HG03521 (cell line): Measurements from ENCODE around the gene NSMCE3.

Source experiments
- ATAC-seq: cut with Tn5 transposase; IDR thresholded peaks from one replicate; pipeline ENCODE4 v1.9.1; 2021; ENCODE audit warnings: mild to moderate bottlenecking, moderate library complexity; ENCODE audit not compliant: unreplicated experiment

The NSMCE3 gene

DNA sequence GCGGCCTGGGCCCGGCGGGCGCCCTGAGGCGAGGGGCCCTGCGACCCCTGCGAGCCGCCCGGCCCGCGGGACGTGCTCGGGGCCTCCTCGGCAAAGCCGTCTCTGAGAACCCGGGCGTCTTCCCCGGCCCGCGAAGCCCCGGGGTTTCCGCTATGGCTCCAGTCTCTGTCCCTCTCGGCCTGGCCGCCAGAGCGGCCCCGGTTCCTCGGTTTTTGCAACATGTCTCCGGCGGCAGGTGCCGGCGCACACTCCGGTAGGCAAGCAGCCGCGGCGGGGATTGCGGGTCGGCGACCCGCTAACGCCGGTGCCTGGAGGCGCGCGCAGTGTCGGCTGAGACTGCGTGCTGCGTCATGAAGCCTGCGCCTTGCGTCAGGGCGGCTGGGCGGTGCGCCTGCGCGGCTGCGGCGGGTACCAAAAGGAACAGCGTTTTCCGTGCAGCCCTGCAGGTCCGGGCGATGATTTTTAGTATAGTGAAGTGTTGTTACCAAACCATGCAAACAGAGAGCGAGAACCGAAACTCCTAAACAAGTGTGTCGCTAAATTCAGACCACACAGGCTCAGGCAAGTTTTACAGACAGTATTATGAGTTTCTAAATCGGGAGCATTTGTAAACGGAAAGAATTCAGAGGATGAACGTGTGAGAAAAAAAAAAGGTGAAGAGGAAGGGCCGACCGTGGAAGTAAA, at the start of gene NSMCE3:
NSMCE3 (minus strand) TSS at position 338 of the 684 bp plus-strand sequence; CDS start at position 221, 117 bp downstream.
- peak; percentile 85 for ATAC-seq

- ATAC-seq, result no peak
Observed at GRCh38 chr15:29316422-29316821, 46.8 kb upstream of the NSMCE3 start.

- no peak for ATAC-seq
Observed at GRCh38 chr15:29312387-29312786, 42.8 kb upstream of the NSMCE3 start.

- no peak for ATAC-seq
Observed at GRCh38 chr15:29311696-29312095, 42.1 kb upstream of the NSMCE3 start.

DNA sequence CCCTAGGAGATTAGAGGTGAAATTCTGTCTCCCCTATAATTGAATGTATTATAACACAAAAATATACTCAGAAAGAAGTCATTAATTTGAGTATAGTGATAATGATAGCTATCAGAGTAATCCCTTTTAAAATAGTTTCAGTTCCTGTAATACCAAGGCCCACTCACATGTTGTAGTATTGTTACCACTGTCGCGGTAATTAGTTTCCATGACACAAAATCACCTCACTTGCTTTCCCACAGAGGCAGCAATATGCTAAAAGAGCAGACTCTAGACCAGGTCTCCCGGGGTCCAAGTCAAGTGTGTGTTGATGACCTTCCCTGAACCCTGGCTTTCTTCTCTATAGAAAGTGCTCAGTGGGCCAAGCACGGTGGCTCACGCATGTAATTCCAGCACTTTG, 39.5 kb upstream of the NSMCE3 start:
- peak; percentile 69 for ATAC-seq

- ATAC-seq, result no peak
Observed at GRCh38 chr15:29308299-29308698, 38.7 kb upstream of the NSMCE3 start.

- ATAC-seq, result no peak
Observed at GRCh38 chr15:29305556-29305955, 35.9 kb upstream of the NSMCE3 start.

DNA sequence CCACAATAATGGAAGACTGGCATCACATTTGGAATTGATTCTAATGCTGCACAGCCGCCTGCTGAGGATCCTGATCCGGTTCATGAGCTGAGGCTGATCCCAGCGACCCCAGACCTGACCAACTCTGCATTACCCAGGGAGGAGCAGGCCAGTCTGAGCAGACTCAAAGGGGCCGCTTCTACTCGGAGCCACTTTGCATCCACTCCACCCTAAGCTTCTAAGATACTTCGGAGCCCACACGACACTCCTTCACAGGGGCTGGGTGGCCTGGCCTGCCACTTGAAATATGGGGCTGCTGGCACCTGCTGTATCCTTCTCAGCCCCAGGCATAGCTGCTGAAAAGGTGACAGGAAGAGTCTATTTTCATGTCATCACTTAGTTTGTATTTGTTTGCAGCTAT, 33.2 kb upstream of the NSMCE3 start:
- no peak for ATAC-seq

DNA sequence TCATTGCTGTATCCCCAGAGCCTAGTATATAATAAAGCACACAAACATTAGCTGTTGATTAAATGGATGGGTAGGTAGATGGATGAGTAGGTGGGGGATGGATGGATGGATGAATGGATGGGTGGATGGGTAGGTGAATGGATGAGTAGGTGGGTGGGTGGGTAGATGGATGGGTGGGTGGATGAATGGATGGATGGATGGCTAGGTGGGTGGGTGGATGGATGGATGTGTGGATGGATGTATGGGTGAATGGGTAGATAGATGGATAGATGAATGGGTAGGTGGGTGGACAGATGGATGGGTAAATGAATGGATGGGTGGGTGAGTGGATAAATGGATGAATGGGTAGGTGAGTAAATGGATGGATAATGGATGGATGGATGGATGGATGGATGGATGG, 30.2 kb upstream of the NSMCE3 start:
- ATAC-seq, result no peak

GRCh38 chr15:29299331-29299730, 29.7 kb upstream of the NSMCE3 start:
- ATAC-seq, result no peak

DNA sequence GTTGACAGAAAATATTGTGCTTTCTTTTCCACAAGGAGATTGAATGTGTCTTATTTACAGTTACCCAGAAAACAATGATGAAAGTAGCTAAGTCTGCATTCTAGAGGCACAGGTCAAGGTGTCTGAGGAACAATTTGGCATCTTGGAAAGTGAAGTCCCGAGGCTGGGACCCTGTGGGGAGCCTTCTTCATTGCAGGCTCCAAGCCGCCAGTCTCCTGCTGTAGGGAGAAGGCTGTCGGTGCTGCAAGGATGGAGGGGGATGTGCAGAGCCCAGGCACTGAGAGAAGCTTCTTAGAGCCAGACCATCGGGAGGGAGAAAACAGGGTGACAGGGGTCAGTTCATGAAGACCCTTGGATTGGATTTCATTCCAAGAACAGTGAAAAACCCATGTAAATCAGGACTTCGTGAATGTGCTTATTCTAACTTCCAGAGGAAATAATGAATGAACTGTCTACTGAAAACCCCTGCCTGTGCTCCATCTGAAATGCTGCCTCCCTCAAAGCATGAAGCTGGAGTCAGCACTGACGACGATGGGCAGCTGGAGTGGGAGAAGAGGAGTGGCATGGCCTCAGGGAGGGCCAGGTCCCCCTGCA, 25.2 kb upstream of the NSMCE3 start:
- ATAC-seq, result no peak

DNA sequence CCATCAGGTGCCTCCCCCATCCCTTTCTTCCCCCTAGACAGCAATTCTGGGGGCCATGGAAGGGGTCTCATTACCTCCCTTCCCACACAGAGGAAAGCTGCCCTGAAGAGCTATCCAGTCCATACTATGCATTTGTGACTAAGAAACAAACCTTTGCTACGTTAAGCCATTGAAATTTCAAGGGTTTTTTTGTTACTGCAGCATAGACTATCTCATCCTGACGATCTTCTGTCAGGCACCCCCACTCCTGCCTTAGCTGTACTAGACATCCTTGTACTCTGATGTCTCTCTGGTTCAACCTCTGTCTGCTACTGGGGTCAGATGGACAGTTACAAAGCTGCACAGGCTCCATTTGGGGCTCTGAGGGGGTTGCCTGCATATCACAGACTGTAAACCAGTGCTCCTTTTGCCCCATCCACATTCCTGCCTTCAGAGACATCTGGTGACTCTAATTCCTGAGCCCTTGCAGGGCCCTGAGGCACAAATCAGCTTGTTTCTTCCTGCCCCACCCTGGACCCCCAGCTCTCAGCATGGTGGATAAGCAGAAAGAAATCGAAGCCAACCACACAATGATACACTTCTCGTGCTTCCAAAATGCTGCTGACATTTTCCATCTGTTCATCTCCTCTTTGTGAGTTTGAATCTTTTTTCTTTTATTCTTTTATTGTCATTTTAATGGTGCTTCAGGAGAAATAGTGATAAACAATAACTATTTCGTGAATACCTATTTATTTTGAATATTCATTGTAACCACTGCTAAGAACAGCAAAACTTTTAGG, 21.6 kb upstream of the NSMCE3 start:
- ATAC-seq, result no peak

GRCh38 chr15:29289173-29289572, 19.6 kb upstream of the NSMCE3 start:
- no peak for ATAC-seq

GRCh38 chr15:29285386-29285785, 15.8 kb upstream of the NSMCE3 start:
- ATAC-seq, result no peak

DNA sequence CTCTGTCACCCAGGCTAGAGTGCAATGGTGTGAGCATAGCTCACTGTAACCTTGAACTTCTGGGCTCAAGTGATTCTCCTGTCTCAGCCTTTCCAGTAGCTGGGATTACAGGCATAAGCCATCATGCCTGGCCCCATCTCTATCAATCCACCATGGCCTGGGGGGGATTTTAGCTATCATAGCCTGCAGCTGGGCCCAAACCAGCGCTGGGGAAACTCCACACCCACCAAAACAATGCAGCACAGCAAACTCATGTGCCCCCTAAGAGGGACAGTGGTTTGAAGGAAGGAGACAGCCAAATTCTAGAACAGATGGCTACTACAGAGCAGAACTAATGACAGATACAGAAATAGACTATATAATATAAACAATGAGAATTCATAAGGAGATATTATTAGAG, 13.8 kb upstream of the NSMCE3 start:
- ATAC-seq, result no peak

DNA sequence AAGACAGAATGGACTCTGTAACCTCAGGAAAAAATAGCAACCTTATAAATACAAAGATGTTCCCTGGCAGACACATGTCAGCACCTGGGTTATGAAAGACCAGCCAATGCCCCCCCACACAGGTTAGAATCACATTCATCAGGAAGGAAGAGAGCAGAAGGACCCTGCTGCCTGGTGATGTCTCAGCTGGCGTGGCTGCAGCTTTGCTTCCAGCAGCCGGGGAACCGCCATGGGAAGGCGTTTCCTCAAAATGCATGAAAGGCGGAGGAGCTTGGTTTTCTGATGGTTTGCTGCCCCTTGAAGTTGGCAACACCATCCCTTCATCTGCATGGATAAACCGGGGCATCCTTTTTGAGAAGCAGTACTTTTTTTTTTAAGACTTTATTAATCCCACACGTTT, 10.9 kb upstream of the NSMCE3 start:
- ATAC-seq, result no peak

- ATAC-seq, result no peak
Observed at GRCh38 chr15:29278436-29279105, 8.9 kb upstream of the NSMCE3 start.

DNA sequence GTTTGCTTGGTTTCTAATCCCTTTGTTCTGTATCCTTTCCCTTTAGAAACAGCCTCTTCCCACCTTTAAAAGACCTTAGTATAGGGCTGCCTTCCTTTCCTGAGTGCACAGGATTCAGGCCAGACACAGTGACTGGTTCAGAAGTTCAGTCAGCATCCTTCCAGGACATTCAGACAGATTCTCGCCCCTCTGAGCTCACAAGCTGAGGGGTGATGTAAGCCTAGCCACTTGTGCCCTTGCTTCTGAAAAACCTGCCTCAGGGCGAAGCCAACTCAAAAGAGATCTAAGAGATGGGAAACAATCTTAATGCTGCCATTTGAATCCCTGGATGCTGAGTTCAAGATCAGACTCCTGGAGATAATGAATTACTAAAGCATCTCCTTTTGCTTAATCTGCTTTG, 6.7 kb upstream of the NSMCE3 start:
- no peak for ATAC-seq

- ATAC-seq, result no peak
Observed at GRCh38 chr15:29275855-29276254, 6.2 kb upstream of the NSMCE3 start.

DNA sequence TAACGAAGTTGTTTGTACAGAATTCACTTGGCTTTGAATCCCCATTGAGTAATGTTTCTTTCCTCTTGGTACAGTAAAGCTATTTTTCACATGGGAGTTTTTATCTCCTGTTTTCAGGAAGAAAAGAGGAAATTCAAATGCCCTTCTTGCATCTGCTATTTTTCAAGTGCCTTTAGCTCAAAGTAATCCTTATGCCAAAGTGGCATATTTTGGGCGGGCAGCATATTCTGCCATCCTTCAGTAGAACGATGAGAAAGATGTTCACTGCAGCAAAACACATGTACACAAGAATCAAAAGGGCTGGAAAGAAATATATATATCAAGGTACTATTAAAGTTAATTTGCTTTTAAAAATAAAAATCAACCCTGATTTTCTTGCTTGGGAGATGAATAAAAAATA, 5.3 kb upstream of the NSMCE3 start:
- ATAC-seq, result no peak

GRCh38 chr15:29272219-29272618, 2.6 kb upstream of the NSMCE3 start:
- ATAC-seq, result no peak

GRCh38 chr15:29270976-29271375, 1.4 kb upstream of the NSMCE3 start:
- ATAC-seq, result no peak
